Measurements from ENCODE around the gene LRP5.
"Not testable (repeated sequence)": the region's sequence is repeated elsewhere in the genome, so short reads cannot be mapped to it uniquely, and the experiment has no call there.

Gene LRP5

DNA sequence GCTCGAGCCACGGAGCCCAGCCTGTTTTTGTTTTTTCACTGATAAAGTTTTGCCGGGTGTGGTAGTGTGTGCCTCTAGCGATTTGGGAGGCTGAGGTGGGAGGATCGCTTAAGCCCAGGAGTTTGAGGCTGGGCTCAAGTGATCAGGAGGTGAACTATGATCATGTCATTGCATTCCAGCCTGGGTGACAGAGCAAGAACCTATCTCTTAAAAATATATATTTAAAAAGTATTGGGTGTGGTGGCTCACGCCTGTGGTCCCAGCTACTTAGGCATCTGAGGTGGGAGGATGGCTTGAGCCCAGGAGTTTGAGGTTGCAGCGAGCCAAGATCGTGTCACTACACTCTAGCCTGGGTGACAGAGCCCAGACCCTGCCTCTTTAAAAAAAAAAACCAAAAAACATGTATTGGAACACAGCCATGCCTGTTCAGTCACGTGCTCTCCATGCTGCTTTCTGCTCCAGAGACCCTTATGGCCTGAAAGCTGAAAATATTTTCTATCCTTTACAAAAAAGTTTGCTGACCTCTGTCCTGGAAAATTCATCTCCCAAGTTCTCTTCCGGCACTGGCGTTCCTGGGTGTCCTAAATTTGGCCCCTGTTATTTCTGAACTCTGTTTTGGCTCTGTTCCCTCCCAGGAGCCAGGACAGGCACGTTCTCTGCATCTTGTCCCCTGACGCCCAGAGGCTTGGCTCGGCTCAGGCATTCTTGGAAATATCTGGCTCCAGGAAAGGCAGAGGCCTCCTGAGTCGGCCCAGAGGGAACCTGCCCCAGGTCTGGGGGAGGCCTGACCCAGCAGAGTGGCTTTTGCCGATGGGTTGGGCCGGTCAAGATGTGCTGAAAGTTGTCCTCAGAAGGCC lies 86.8 kb downstream of the LRP5 start:
- no peak for DNase-seq

GRCh38 chr11:68399916-68400315 lies 87.5 kb downstream of the LRP5 start:
- no peak for DNase-seq

GRCh38 chr11:68400584-68400983 lies 88.2 kb downstream of the LRP5 start:
- not testable (repeated sequence) for DNase-seq

DNA sequence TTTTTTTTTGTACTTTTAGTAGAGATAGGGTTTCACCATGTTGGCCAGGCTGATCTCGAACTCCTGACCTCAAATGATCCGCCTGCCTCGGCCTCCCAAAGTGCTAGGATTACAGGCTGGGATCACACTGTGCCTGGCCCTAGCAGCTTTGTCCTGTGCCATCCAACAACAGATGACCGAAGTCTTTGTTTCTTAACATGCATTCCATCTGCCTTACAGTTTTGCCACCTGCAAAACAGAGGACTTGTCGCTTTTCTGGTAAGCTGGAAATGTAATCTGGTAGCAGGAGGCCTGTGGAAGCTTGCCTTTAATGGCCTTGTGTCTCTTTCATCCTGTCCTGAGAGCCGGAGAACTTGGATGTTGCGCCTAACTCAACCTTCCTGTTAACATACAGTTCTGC lies 89.5 kb downstream of the LRP5 start:
- DNase-seq, result no peak

DNA sequence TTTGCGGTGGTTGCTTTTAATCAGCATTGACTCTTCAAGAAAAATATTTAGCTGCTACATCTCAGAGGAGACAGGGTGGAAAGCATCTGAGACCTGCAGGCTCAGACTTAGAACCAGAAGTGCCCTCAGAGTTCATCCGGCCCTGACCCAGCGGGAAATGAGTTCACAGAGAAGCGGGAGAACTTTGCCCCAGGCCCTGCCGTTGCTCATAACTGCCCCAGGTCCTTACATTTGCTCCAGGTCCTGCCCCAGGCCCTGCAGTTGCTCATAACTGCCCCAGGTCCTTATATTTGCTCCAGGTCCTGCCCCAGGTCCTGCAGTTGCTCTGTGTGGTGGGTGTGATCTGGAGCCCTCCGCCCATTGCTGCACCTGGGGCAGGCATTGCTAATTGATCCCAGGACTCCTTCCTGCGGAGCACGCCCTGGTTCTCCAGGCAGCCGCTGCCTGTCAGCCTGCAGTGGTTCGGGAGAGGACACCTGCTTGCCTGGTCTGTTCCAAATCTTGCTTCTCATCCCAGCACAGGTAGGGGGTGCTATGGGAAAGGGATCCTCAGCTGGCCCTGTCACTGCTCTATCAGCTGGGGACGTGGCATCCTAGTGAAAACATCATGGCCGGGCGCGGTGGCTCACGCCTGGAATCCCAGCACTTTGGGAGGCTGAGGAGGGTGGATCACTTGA lies 90.1 kb downstream of the LRP5 start:
- DNase-seq, result no peak

DNA sequence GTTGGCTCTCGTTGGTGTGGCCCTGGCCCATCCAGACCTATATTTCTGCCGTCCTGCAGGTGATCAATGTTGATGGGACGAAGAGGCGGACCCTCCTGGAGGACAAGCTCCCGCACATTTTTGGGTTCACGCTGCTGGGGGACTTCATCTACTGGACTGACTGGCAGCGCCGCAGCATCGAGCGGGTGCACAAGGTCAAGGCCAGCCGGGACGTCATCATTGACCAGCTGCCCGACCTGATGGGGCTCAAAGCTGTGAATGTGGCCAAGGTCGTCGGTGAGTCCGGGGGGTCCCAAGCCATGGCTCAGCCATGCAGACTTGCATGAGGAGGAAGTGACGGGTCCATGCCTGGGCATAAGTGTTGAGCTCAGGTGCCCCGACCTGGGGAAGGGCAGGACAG lies 91.0 kb downstream of the LRP5 start:
- DNase-seq, result no peak

DNA sequence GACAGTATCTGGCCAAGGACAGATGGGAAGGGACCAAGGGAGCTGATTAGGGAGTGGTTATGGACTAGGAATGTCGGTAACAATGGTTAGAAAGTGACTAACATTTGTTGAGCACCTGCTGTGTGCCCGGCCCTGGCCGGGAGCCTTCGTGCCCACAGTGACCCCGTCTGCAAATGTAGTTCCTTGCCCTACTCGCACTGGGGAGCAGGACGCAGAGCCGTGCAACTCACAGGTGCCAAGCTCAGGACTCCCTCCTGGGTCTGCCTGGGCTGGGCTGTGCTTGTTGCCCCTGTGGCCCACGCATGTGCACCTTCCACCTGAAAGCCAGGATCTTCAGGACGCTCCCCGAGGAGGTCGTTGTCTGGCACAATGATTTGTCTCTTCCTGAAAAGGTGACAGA lies 91.4 kb downstream of the LRP5 start:
- no peak for DNase-seq

GRCh38 chr11:68406324-68407313 lies 94.2 kb downstream of the LRP5 start:
- DNase-seq, result no peak

- no peak for DNase-seq
These were observed 96.1 kb downstream of the LRP5 start for GRCh38 chr11:68408512-68408911.

GRCh38 chr11:68409748-68410344 lies 97.5 kb downstream of the LRP5 start:
- DNase-seq, result no peak

- no peak for DNase-seq
These were observed 99.2 kb downstream of the LRP5 start for GRCh38 chr11:68411501-68411991.

DNA sequence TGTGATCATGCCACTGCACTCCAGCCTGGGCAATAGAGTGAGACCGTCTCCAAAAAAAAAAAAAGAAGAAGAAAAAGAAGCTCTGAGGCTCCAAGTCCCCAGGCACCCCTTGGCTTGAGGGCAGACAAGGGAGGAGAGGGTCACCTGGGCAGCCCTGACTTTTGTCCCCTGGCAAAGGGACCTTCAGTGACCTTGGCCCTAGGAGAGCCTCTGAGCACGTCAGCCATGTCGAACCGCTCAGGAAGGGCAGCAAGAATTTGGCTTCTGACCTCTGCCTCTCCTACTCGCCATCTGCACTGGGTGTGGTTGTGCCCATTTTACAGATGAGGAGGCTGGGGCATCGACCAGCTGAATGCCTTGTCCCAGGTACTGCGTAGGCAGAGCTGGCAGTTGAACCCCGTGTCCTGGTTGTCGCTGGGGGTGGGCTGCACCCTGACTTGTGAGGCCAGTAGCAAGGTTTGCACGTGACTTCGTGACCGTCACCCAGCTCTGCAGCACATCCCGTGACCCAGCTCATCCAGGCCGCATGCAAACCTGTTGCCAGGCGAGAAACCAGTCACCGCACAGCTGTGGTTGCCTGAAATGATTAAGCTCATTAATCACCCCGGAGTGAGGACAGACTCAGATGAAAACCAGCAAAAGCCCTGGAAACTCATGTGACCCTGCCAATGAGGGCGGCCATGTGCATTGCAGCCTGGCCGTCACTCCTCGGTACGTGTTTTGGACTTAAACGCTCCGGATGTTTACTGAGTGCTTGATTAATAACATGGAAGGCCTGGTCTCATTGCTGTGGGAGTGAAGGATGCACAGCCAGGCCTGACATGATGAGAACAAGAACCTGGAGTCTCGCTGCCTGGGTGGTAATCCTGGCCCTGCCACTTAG lies 100.4 kb downstream of the LRP5 start:
- no peak for DNase-seq

GRCh38 chr11:68413591-68413999 lies 101.2 kb downstream of the LRP5 start:
- no peak for DNase-seq

DNA sequence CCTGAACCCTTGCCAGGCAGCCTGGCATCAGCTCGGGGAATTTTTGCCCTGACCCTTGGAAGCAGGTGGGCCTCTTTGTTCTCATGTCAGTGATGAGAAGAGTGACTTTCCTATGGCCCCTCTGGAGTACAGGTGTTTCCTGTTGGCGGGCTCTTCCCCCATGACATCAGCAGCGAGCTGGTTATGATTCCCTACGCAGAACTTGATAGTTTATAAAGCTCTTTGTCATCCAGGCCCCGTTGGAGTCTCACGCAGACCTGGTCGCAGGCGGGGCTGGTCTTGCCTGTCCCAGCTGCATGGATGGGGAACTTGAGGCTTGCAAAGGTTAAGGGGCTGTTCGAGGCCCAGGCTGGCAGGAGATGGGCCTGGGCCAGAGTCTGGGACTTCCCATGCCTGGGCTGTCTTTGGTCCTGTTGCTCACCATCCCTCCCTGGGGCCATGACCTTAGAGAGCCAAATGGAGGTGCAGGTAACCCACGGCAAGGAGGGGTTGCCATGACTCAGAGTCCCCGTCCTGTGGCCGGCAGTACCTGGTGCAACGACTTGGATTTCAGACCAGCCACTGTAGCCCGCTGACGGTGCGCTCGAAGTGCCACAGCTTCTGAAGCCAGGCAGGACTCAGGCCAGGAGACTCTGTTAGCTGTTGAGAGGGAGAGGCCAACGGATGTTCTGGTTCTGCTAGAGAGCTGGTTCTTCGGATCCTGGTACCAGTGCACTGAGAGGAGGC lies 102.3 kb downstream of the LRP5 start:
- no peak for DNase-seq

- no peak for DNase-seq
These were observed 103.7 kb downstream of the LRP5 start for GRCh38 chr11:68416070-68416578.

- no peak for DNase-seq
These were observed 106.3 kb downstream of the LRP5 start for GRCh38 chr11:68418648-68419047.

DNA sequence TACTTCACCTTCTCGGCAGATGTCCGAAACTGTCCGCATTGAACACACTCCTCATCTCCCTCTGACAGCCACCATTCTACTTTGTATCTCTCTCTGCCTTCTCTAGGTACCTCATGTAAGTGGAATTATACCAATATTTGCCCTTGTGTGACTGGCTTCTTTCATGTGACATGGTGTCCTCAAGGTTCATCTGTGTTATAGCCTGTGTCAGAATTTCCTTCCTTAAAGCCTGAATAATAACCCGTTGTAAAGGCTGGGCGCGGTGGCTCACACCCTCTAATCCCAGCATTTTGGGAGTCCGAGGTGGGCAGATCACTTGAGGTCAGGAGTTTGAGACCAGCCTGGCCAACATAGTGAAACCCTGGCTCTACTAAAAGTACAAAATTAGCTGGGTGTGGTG lies 107.8 kb downstream of the LRP5 start:
- DNase-seq, result no peak

- DNase-seq, result no peak
These were observed 111.1 kb downstream of the LRP5 start for GRCh38 chr11:68423481-68423880.

DNA sequence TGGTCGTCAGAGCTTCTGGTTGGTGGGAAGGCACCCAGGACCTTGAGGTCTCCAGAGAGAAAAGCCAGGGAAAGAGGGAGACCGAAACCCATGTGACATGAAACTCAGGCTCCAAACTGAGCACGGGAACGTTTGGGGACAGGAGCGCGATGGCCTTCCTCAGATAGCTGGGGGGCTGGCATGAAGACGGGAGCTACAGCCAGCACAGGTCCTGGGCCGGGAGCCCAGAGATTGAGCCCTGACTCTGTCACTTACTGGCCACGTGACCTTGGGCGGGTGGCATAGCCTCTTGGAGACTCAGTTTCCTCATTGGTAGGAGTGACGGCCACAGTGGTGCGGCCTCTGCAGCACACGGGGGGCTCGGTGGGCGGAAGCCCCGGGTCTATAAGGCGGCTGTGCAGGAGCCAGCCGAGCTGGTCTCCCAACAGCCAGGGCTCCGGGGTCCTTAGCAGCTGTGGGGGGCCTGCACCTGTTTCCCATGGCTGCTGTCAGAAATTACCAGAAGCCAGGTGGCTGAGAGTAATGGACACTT lies 111.8 kb downstream of the LRP5 start:
- no peak for DNase-seq

Measured in suppressor macrophage treated with lipopolysaccharide for 4 hours (primary cell).